BJ (cell line): ENCODE measurements around the gene MYO15B. TPM values are rescaled to one million over a fixed set of nuclear protein-coding genes. Genes with fewer than 3 reads are reported as not detected.

Experiments
- CTCF ChIA-PET: fragments of 350-600 bp; formaldehyde crosslinking; extraction: SDS; loops from one replicate; lab custom pipeline; 2021; ENCODE audit warnings: antibody characterized with exemption, inconsistent platforms; lab: Yijun Ruan, JAX
- POLR2A ChIA-PET: fragments of 300-600 bp; sonication (Branson Sonifier 250); formaldehyde crosslinking; extraction: SDS; loops from one replicate; lab custom pipeline; 2021; ENCODE audit warnings: antibody characterized with exemption; lab: Charles Lee
- DNase-seq: peaks from one replicate; pipeline ENCODE4 v3.0.0-alpha.2; 2011; ENCODE audit warnings: low read depth
- H3K27me3 ChIP-seq: 2 replicates; pipeline ENCODE4 v1.6.0; 2011; ENCODE audit warnings: low read length; ENCODE audit not compliant: control insufficient read depth, insufficient read depth
- H3K36me3 ChIP-seq: 2 replicates; pipeline ENCODE4 v1.5.1; 2011; ENCODE audit warnings: low read length; ENCODE audit not compliant: control insufficient read depth, insufficient read depth
- H3K4me3 ChIP-seq: 2 replicates; pipeline ENCODE4 v1.5.1; 2011; ENCODE audit warnings: low read depth, mild to moderate bottlenecking, control low read depth, low read length
- CTCF ChIP-seq: IDR thresholded peaks from 2 replicates; pipeline ENCODE4 v1.5.1; 2011; ENCODE audit warnings: low read depth, mild to moderate bottlenecking, control low read depth, inconsistent platforms, low read length, moderate library complexity; ENCODE audit not compliant: insufficient read depth
- polyA plus RNA-seq: library from polyadenylated mRNA; depleted of rRNA; stranded (reverse); fragments of >200 nt; gene quantifications from 2 replicates; pipeline ENCODE4 v1.2.3, GENCODE V29; 2011

Gene MYO15B
- polyA plus RNA-seq, 1 experiment = 1.3 TPM

- DNase-seq = no peak
- ChIA-PET POLR2A (no interaction called here), CTCF (interaction anchor here (0.6 to 11.9 kb wide), 16 partner anchors 9 to 348 kb away, joined by 3 to 149 read pairs (median 4); partner anchors contain the start of genes RECQL5, SAP30BP and SMIM5)
- peaks cover 14% of the 10 kb centered on the region for H3K36me3 ChIP-seq
- no peak overlapping the region for H3K4me3 ChIP-seq
- no peaks in the 10 kb centered on the region for H3K27me3 ChIP-seq
- peak; percentile 87 for TF ChIP-seq CTCF
Observed at GRCh38 chr17:75652934-75653549, 65.4 kb downstream of the MYO15B start.

GRCh38 chr17:75654176-75654575 is 66.6 kb downstream of the MYO15B start:
- Histone ChIP-seq H3K36me3 (peaks cover 14% of the 10 kb centered on the region), H3K4me3 (no peak overlapping the region), H3K27me3 (no peaks in the 10 kb centered on the region)
- DNase-seq = no peak
- peak; percentile 30 for TF ChIP-seq CTCF
- POLR2A ChIA-PET = no interaction called here
- CTCF ChIA-PET = interaction anchor here (0.7 to 11.9 kb wide), 11 partner anchors 8 to 99 kb away, joined by 3 to 149 read pairs (median 3); partner anchors contain the start of gene SMIM5

DNA sequence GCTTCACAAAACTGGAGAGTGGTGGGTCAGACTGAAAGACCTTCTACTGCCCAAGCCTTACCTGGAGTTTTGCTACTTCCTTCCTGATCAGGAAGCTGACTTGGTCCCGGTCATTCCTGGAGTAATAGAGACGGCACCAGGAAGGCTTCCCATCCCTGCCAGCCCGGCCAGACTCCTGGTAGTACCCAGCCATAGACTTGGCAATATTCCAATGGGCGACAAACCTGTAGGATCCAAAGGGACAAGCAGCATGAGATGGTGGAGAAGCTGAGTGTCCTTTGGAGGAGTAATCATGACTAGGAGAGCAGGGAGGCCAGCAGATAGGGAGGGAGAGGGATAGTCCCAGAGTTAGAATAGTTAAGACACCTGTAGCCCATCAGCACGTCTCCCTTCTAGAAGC is 70.6 kb downstream of the MYO15B start:
- Histone ChIP-seq H3K4me3 (no peak overlapping the region), H3K36me3 (peaks cover 11% of the 10 kb centered on the region), H3K27me3 (no peaks in the 10 kb centered on the region)
- no peak for DNase-seq
- TF ChIP-seq CTCF = no peak
- ChIA-PET CTCF (interaction anchor here (0.7 to 11.9 kb wide), 8 partner anchors 8 to 92 kb away, joined by 3 to 149 read pairs (median 6); partner anchors contain the start of gene SMIM5), POLR2A (no interaction called here)

DNA sequence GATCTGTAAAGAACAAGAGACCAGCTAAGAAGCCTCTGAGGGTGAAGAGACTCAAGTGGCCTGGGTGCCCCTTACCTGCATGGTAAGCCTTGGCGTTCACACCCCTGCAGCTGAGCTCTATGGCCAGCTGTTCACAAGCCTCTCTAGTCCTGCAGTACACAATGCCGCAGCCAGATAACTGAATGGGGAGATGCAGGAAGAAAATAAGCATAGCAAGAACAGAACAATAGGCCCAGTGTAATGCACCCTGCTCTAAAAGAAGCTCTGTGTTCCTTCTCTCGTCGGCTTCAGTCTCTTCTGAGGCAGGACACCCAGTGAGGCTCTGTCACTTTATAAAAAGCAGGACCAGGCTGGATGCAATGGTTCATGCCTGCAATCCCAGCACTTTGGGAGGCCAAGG is 73.9 kb downstream of the MYO15B start:
- H3K27me3 ChIP-seq = no peaks in the 10 kb centered on the region
- no peak for TF ChIP-seq CTCF
- DNase-seq = no peak
- ChIA-PET POLR2A (no interaction called here), CTCF (interaction anchor here (0.9 to 3.1 kb wide), 6 partner anchors 9 to 88 kb away, joined by 3 to 25 read pairs (median 7); partner anchors contain the start of gene SMIM5)
- H3K4me3 ChIP-seq = no peak overlapping the region
- peaks cover 11% of the 10 kb centered on the region for H3K36me3 ChIP-seq

- Histone ChIP-seq H3K27me3 (no peaks in the 10 kb centered on the region), H3K4me3 (no peak overlapping the region), H3K36me3 (peaks cover 9% of the 10 kb centered on the region)
- ChIA-PET POLR2A (no interaction called here), CTCF (interaction anchor here (0.6 to 3.1 kb wide), 5 partner anchors 10 to 135 kb away, joined by 3 to 25 read pairs (median 5); partner anchors contain the start of gene SMIM5)
- no peak for DNase-seq
- no peak for TF ChIP-seq CTCF
Observed at GRCh38 chr17:75662511-75662910, 74.9 kb downstream of the MYO15B start.
